ENCODE data around the gene DGKH.

Gene DGKH

GRCh38 chr13:42168496-42168895, 120.0 kb downstream of the DGKH start:
- no peak overlapping the region for H2AFZ ChIP-seq
- H3K27me3 ChIP-seq (ENCODE audit: control insufficient read depth, insufficient read depth, low read length): no peaks in the 10 kb centered on the region
- H3K4me2 ChIP-seq (ENCODE audit: low read length): no peak overlapping the region
- H3K4me1 ChIP-seq: no peaks in the 10 kb centered on the region
- H3K9me3 ChIP-seq (ENCODE audit: control insufficient read depth, low read length): no peaks in the 10 kb centered on the region
- H3K9ac ChIP-seq: no peak overlapping the region
- no peaks in the 10 kb centered on the region for H3K36me3 ChIP-seq (ENCODE audit: control insufficient read depth, insufficient read depth, low read length)
- H3K27ac ChIP-seq: no peak overlapping the region
- H3K4me3 ChIP-seq (ENCODE audit: low read depth, low read length): no peak overlapping the region
- H3K79me2 ChIP-seq: no peaks in the 10 kb centered on the region
- TF ChIP-seq CTCF (IDR thresholded peaks at IDR 0.05): no peak

GRCh38 chr13:42170029-42170428, 121.6 kb downstream of the DGKH start:
- no peaks in the 10 kb centered on the region for H3K79me2 ChIP-seq
- H3K4me1 ChIP-seq: no peaks in the 10 kb centered on the region
- H2AFZ ChIP-seq: no peak overlapping the region
- H3K4me2 ChIP-seq (ENCODE audit: low read length): no peak overlapping the region
- H3K9me3 ChIP-seq (ENCODE audit: control insufficient read depth, low read length): no peaks in the 10 kb centered on the region
- no peak overlapping the region for H3K9ac ChIP-seq
- H3K27me3 ChIP-seq (ENCODE audit: control insufficient read depth, insufficient read depth, low read length): no peaks in the 10 kb centered on the region
- no peaks in the 10 kb centered on the region for H3K36me3 ChIP-seq (ENCODE audit: control insufficient read depth, insufficient read depth, low read length)
- no peak overlapping the region for H3K4me3 ChIP-seq (ENCODE audit: low read depth, low read length)
- TF ChIP-seq CTCF (IDR thresholded peaks at IDR 0.05): no peak
- no peak overlapping the region for H3K27ac ChIP-seq

GRCh38 chr13:42173789-42174343, 125.4 kb downstream of the DGKH start:
- no peaks in the 10 kb centered on the region for H3K36me3 ChIP-seq (ENCODE audit: control insufficient read depth, insufficient read depth, low read length)
- H3K4me3 ChIP-seq (ENCODE audit: low read depth, low read length): no peak overlapping the region
- no peak overlapping the region for H3K9ac ChIP-seq
- H3K4me1 ChIP-seq: no peaks in the 10 kb centered on the region
- no peaks in the 10 kb centered on the region for H3K27me3 ChIP-seq (ENCODE audit: control insufficient read depth, insufficient read depth, low read length)
- no peak overlapping the region for H2AFZ ChIP-seq
- H3K4me2 ChIP-seq (ENCODE audit: low read length): no peak overlapping the region
- no peaks in the 10 kb centered on the region for H3K79me2 ChIP-seq
- H3K9me3 ChIP-seq (ENCODE audit: control insufficient read depth, low read length): no peaks in the 10 kb centered on the region
- H3K27ac ChIP-seq: no peak overlapping the region
- no peak for TF ChIP-seq CTCF (IDR thresholded peaks at IDR 0.05)

GRCh38 chr13:42174344-42175162, 126.1 kb downstream of the DGKH start:
- Histone ChIP-seq H3K36me3 (ENCODE audit: control insufficient read depth, insufficient read depth, low read length) (no peaks in the 10 kb centered on the region), H3K4me3 (ENCODE audit: low read depth, low read length) (no peak overlapping the region), H3K9ac (no peak overlapping the region), H3K79me2 (no peaks in the 10 kb centered on the region), H3K4me1 (no peaks in the 10 kb centered on the region), H3K27me3 (ENCODE audit: control insufficient read depth, insufficient read depth, low read length) (no peaks in the 10 kb centered on the region), H3K4me2 (ENCODE audit: low read length) (no peak overlapping the region), H3K27ac (no peak overlapping the region), H3K9me3 (ENCODE audit: control insufficient read depth, low read length) (no peaks in the 10 kb centered on the region), H2AFZ (no peak overlapping the region)
- no peak for TF ChIP-seq CTCF (IDR thresholded peaks at IDR 0.05)

GRCh38 chr13:42176294-42176693, 127.8 kb downstream of the DGKH start:
- Histone ChIP-seq H3K4me3 (ENCODE audit: low read depth, low read length) (no peak overlapping the region), H3K79me2 (no peaks in the 10 kb centered on the region), H3K36me3 (ENCODE audit: control insufficient read depth, insufficient read depth, low read length) (no peaks in the 10 kb centered on the region), H3K27ac (no peak overlapping the region), H3K4me2 (ENCODE audit: low read length) (no peak overlapping the region), H3K9ac (no peak overlapping the region), H3K27me3 (ENCODE audit: control insufficient read depth, insufficient read depth, low read length) (no peaks in the 10 kb centered on the region), H2AFZ (no peak overlapping the region), H3K9me3 (ENCODE audit: control insufficient read depth, low read length) (no peaks in the 10 kb centered on the region), H3K4me1 (no peaks in the 10 kb centered on the region)
- TF ChIP-seq CTCF (IDR thresholded peaks at IDR 0.05): no peak

Measured in parathyroid adenoma (tissue), 2 donors.